RWPE2 (cell line): ENCODE data around the gene LRCH4.
"Not testable (repeated sequence)": the region's sequence is repeated elsewhere in the genome, so short reads cannot be mapped to it uniquely, and the experiment has no call there.

Experiments used
- ATAC-seq: fragments of 200-7000 bp; cut with Tn5 transposase; 3 replicates; pipeline ENCODE4 v1.9.1; 2021; ENCODE audit warnings: low read depth
- DNase-seq: peaks from one replicate; pipeline ENCODE4 v3.0.0-alpha.2; 2020; ENCODE audit warnings: low spot score
- H3K27ac ChIP-seq: fragments of 450-650 bp; 2 replicates; pipeline ENCODE4 v1.5.1; 2017; ENCODE audit warnings: mild to moderate bottlenecking; ENCODE audit not compliant: poor library complexity, severe bottlenecking
- H3K27me3 ChIP-seq: fragments of 250-450 bp; sonication (Bioruptor Pico); 2 replicates; pipeline ENCODE4 v1.5.1; 2021; ENCODE audit warnings: mild to moderate bottlenecking, moderate library complexity; ENCODE audit not compliant: insufficient read depth, poor library complexity, severe bottlenecking
- H3K36me3 ChIP-seq: fragments of 250-450 bp; sonication (Bioruptor Pico); 2 replicates; pipeline ENCODE4 v1.5.1; 2020; ENCODE audit warnings: low read depth, mild to moderate bottlenecking, moderate library complexity
- H3K4me1 ChIP-seq: fragments of 250-450 bp; sonication (Bioruptor Pico); 2 replicates; pipeline ENCODE4 v1.5.1; 2021; ENCODE audit warnings: mild to moderate bottlenecking, moderate library complexity; ENCODE audit not compliant: insufficient read depth, poor library complexity, severe bottlenecking
- H3K4me3 ChIP-seq: fragments of 250-450 bp; sonication (Bioruptor Pico); 2 replicates; pipeline ENCODE4 v1.5.1; 2021; ENCODE audit warnings: mild to moderate bottlenecking, moderate library complexity; ENCODE audit not compliant: severe bottlenecking
- H3K9me3 ChIP-seq: fragments of 250-450 bp; sonication (Bioruptor Pico); 2 replicates; pipeline ENCODE4 v1.5.1; 2021; ENCODE audit warnings: mild to moderate bottlenecking, moderate library complexity; ENCODE audit not compliant: severe bottlenecking
- TF ChIP-seq, protein P1 (sequence below): fragments of 450-650 bp; IDR thresholded peaks from one replicate; pipeline ENCODE4 v1.5.1; 2017; ENCODE audit warnings: mild to moderate bottlenecking, moderate library complexity; ENCODE audit not compliant: poor library complexity, severe bottlenecking

The LRCH4 gene

DNA sequence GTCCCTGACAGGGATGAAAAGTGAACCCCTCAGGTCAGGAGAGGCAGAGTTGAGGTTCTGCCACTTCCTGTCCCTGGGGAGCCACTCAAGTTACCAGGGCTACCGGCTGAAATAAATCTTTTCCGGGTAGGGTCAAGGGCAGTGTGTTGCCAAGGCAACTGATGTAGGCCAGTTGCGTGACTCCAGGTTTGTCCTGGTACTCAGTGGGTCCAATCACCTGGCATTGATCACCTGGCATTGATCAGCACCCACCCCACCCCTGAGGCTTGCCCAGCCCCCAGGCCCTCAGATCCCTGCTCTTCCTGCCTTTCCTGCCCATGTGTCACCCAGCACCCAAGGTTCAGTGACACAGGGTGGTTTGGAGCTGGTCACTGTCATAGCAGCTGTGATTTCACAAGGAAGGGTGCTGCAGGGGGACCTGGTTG is 18.2 kb downstream of the LRCH4 start:
- DNase-seq = no peak

DNA sequence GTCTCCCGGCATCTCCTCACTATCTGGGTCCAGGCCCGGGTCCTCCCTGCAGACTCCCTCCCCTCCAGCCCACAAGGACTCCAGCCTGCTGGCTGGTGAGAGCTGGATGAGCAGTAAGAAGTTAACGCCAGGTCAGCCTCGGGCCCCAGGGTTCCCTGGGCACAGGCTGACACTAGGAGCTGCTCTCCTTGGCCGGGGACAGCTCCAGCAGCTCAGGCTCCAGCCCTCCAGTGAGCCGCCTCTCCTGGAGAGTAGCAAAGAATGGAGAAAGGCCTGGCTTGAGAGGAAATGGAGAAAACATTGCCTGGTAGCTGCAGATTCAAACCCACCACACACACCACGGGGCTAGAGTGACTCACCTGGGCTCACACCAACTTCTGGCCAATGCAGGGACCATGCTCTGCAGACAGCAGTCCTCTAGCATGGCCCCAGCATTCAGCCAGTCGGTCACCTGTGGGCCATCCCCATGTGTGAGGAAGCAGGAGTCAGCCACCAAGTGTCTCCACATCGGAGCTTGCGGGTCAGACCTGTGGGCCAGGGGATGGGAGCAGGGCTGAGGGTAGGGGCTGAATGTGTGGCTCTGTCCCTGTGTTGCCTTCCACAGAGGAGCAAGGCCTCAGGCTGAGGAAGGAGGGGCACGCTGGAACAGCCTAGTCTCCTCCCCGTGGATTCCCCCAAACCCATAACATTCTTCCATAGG is 18.7 kb downstream of the LRCH4 start:
- no peak for DNase-seq
- Histone ChIP-seq H3K9me3 (no peaks in the 10 kb centered on the region), H3K36me3 (no peaks in the 10 kb centered on the region), H3K4me1 (peaks cover 4% of the 10 kb centered on the region), H3K27me3 (peaks cover 4% of the 10 kb centered on the region), H3K4me3 (no peak overlapping the region), H3K27ac (no peak overlapping the region)
- TF ChIP-seq, protein P1, sequence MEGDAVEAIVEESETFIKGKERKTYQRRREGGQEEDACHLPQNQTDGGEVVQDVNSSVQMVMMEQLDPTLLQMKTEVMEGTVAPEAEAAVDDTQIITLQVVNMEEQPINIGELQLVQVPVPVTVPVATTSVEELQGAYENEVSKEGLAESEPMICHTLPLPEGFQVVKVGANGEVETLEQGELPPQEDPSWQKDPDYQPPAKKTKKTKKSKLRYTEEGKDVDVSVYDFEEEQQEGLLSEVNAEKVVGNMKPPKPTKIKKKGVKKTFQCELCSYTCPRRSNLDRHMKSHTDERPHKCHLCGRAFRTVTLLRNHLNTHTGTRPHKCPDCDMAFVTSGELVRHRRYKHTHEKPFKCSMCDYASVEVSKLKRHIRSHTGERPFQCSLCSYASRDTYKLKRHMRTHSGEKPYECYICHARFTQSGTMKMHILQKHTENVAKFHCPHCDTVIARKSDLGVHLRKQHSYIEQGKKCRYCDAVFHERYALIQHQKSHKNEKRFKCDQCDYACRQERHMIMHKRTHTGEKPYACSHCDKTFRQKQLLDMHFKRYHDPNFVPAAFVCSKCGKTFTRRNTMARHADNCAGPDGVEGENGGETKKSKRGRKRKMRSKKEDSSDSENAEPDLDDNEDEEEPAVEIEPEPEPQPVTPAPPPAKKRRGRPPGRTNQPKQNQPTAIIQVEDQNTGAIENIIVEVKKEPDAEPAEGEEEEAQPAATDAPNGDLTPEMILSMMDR = no peak
- ATAC-seq = peak; percentile 17; the same call in 1 of the 3 replicates

More for the DNA sequence above, 18.2 kb downstream of the LRCH4 start:
- no peaks in the 10 kb centered on the region for H3K9me3 ChIP-seq
- no peak overlapping the region for H3K27ac ChIP-seq
- no peak for ATAC-seq
- H3K4me1 ChIP-seq = peaks cover 4% of the 10 kb centered on the region
- H3K27me3 ChIP-seq = peaks cover 4% of the 10 kb centered on the region
- H3K4me3 ChIP-seq = no peak overlapping the region
- no peaks in the 10 kb centered on the region for H3K36me3 ChIP-seq
- TF ChIP-seq, protein P1 = no peak

DNA sequence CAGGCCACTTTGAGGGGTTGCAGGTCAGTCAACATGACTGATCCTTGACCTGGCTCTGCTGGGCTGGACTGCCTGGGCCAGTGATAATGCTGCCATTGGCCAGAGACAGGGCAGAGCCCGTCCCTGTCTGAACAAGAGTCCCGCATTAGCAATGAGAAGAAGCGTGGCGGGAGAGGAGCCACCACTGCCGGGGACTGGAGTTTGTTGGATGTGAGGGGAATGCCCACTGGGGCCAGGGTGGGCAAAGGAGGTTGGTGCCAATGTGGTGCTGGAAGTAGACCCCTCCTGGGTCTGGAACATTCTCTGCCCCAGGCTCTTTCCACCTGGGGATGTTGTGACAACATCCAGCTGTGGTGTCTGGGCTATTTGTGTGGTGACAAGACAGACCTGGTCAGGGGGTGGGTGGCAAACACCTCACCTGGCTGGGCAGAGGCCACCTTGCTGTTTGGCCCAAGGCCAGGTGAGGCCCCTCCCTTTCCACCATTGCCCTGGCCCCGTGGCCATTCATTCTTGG is 19.9 kb downstream of the LRCH4 start:
- TF ChIP-seq, protein P1 = no peak
- no peak overlapping the region for H3K4me3 ChIP-seq
- no peaks in the 10 kb centered on the region for H3K9me3 ChIP-seq
- no peaks in the 10 kb centered on the region for H3K36me3 ChIP-seq
- H3K27me3 ChIP-seq = peaks cover 4% of the 10 kb centered on the region
- DNase-seq (no peak), ATAC-seq (no peak)
- H3K4me1 ChIP-seq = peaks cover 4% of the 10 kb centered on the region
- H3K27ac ChIP-seq = no peak overlapping the region

DNA sequence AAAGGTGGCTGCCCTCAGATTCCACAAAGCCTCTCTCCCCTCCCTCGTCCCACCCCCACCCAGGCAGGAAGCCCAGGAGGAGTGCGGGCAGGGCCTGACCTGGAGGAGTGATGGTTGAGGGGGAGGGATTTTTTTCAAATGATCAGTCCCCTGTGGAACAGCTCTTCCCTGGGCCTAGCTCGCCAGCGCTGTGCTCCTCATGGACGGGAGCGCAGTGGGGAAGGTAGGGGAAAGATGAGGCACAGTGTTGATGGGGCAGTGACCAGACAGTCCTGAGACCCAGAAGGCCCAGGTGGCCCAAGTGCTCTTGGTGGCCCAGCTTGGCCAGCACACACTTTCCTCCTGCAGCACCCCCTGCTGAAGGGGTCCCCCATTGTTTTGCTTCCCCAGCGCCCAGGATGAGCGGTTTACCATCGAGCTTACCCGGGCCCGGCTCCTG is 20.8 kb downstream of the LRCH4 start:
- H3K27me3 ChIP-seq = no peaks in the 10 kb centered on the region
- H3K4me3 ChIP-seq = no peak overlapping the region
- H3K9me3 ChIP-seq = no peaks in the 10 kb centered on the region
- no peak overlapping the region for H3K27ac ChIP-seq
- TF ChIP-seq, protein P1 = no peak
- ATAC-seq (no peak), DNase-seq (no peak)
- H3K4me1 ChIP-seq = peaks cover under 1% of the 10 kb centered on the region
- H3K36me3 ChIP-seq = 0 out of 2 replicates have a peak, but pooled peaks cover 3% of the 10 kb centered on the region

DNA sequence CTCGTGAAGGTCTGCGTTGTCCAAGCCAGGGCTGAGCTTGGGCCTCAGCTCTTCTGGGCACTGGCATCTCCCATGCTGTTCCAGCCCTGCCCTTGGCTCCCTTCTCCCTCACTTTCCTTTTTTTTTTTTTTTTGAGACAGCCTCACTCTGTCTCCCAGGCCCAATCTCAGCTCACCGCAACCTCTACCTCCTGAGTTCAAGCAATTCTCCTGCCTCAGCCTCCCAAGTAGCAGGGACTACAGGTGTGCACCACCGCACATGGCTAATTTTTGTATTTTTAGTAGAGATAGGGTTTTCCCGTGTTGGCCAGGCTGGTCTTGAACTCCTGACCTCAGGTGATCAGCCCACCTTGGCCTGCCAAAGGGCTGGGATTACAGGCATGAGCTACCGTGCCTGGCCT is 21.5 kb downstream of the LRCH4 start:
- not testable (repeated sequence) for H3K4me1 ChIP-seq, DNase-seq, H3K4me3 ChIP-seq, H3K36me3 ChIP-seq, ATAC-seq, H3K27me3 ChIP-seq, H3K9me3 ChIP-seq, H3K27ac ChIP-seq
